Left forelimb (tissue), 1 donor: ENCODE measurements around the gene ADAMTS9.

Source experiments
- DNase-seq: peaks from one replicate; pipeline ENCODE4 v3.0.0-alpha.2; 2018; ENCODE audit warnings: low spot score

ADAMTS9 gene

DNA sequence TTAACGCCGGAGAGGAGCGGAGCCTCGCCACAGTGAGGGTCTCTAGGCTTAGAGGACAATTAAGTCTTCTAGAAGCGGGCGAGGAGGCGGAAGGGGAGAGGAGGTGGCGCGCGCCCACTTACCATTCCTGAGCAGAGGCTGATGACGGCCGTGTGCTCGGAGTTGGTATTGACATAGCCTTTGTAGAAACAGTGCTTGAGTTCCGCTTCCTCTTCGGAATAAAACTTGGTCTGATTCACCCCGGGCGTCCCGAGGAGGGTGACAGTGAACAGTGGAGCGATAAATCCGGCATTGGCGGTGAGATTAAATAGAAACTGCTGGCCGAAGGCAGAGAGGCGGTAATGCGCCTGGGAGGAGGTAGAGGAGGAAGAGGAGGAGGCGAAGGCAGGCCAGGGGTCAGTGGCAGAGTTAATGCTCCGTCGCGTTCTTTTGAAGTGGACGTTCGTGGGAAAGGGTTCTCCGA lies 1.3 kb downstream of the ADAMTS9 start:
- DNase-seq: no peak

DNA sequence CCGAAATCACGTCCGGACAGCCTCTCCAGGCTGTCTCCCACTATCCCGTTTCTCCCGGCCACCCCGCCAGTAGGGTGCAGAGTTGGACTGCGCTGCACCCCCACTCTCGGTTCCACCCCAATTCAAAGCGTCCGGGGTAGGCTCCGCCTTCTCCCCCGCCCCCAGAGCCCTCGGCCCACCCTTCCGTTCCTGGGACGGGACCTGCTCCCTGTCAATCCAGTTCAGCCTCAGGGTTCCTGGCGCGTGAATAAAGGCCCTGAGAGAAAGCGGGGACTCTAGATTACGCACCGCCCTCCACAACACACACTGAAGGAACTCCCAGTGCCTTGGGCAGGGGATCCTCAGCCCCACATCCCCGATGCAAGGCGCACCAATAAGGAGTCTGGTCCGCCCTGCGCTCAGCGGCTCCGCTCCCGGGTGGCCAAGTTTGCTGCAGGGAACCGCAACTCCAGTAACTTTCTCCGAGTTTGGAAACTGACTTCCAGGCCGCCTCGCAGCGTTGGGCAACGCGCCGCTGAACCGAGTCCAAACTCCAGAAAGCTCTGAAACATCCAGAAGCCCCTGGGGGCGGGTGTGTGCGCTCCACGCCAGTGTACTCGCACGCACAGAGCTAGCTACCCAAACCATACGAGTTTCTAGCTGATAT lies 1.9 kb downstream of the ADAMTS9 start:
- peak; percentile 97 for DNase-seq

DNA sequence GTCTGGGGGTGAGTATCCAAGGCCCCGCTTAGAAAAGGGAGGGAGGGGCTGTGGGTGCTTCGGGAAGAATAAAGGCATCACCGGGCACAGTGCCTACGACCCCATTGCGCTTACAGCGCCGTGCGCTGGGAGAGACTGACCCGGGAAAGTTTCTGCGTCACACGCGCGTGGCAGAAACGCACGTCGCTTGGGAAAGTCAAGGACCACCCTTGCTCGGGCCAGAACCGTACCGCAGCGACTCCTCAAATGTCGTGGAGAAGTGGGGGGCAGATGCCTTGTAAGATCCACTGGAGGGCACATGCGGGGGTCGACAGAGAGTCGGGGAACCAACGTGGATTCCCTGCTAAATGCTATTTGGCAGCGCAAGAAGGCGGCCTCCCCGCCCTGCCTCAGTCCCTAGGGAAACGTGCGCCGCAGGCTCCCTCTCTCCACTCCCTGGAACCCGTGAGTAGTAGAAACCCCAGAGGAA lies 2.4 kb downstream of the ADAMTS9 start:
- DNase-seq: no peak

DNA sequence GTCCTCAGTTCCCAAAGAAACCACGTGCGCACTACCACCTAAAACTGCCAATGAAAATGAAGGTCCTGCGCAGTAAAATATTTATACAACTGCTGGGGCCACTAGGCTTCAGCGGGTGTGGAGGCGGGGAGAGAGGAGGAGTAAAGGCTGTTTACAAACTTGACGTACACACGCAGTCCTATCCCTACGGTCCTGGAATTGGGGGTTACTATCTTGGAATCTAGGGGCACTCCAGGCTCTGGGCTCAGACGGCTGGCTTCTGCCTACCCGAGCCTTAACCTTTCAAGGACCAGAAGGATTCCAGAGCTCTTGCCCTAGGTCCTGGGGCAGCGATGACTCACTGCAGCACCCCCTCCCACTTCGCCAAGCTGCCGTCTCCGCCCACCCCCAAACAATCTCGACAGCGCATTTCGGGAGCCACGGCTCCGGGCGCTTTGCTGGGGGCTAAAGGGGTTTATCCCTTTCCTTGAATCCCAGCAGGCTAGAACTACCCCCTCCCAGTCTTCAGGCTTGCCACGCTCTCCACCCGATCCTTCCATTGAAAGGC lies 3.0 kb downstream of the ADAMTS9 start:
- DNase-seq: peak; percentile 76

DNA sequence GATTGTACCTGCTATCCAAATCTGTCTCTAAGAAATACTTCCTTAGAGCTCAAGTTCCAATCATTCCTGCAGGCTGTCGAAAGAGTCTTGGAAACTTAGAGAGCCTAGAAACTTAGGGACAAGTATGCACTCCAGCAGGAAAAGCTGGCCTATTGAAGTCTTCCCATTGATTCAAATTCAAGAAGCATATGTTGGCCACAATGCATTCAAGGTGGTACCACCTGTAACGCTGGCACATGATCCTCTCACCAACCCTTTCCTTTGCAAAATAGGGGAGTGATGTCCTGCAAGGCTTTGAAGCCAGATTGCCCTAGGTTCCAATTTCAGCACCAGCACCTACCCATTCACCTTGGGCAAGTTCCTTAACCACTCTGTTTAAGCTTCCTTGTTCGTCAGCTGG lies 6.0 kb downstream of the ADAMTS9 start:
- no peak for DNase-seq

DNA sequence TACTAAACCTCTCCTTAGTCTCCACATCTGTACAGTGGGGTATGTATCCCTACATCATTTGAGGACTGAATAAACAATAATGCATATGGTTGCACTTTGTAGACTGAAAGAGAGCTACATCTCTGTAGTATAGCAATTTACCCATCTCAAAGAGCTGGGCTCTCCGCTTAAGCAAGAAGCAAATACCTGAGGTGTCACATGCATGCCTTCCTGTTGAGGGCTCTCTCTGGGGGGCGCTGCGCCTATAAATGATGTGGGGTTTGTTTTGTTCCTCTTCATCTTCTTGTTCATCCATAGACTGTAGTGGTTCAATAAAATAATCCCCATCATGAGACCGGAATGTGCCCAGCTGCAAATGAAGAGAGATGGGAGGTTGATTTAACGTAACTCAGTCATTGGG lies 6.8 kb downstream of the ADAMTS9 start:
- no peak for DNase-seq

DNA sequence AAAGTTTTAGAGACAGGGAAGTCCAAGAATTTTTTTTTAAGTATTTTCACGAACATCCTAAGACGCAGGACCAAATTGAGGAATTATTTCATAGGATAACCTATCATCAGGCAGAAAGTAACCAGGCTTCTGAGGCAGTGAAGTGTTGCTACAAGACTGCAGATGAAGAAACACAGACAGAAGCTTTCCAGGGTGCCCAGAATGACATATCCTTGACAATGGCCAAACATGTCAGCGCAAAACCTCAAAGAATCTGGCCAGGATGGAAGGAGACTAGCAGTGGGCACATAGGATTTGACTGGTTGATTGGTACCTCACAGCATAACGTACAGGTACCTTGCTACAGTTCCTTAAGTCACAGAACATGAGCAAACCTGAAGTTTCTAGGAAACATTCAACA lies 7.5 kb downstream of the ADAMTS9 start:
- no peak for DNase-seq

DNA sequence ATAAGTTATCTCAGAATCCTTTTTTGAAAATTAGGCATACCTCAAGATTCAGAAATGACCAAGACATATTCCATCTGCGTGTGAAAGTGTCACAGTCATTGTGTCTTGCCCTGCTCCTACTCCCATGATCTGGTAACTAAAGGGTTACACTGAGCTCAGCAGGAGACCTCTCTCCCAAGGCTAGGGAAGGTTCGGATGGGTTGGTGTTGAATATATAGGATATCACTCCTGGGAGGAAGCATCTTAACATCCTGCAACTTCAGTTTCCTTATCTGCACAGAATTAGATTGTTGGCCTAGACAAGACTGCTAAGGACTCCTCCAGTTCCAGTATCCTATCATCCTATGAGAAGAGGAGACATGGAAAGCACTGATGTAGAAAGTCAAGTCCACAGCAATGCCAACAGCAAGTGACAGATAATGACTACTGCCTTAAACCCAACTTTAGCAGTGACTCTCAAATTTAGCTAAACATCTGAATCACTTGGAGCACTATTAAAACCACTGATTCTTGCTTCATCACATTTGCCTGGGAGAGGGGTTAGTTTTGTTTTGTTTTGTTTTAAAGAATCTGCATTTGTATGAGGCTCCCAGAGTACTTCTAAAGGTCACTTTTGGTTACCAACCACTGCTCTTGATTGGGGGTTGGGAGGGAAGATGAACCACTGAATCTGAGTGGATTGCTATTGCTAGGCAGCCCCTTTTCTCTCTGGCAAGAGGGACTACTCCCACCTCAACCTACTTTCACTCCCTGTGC lies 9.7 kb downstream of the ADAMTS9 start:
- no peak for DNase-seq

DNA sequence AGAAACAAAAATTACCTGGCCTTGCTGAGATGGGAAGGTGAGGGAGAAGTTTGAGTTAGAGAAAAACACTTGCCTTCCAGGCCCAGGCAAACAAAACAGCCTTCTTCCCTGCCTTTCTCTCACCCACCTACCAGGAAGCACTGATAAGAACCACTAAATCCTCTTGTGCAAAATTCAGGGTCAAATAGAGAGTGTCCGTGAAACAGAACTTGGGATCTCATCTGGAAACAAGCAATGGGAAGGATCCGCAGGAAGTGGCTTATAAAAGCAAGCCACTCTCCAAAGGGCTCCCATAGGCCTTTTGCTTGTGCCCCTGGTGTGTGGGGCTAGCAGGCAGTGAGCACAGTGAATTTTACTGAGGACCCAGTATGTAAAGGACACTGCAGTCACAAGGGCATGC lies 11.0 kb downstream of the ADAMTS9 start:
- no peak for DNase-seq

DNA sequence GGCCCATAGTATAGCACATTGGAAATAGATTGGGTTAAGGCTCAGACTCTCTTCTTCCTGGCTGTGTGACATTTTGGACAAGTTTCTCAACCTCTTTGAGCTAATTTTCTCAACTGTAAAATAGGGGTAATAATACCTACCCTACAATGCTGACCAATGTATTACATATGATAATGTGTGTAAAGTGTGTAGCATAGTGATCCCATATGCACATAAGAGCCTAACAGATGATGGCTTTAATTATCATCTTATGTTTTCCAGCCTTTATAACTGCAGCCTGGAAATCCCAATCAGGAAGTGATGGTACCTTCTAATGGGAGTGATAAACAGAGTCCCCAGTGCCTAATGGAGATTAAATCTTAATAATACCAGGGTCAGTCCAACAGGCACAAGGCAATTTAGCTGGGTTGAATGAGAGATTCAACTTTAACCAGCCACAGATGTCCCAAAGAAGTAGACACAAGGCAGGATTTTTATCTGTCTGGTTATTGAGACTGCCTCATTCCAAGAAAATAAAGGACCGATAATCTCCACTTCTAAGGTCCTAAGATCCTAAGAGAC lies 12.0 kb downstream of the ADAMTS9 start:
- DNase-seq: no peak

DNA sequence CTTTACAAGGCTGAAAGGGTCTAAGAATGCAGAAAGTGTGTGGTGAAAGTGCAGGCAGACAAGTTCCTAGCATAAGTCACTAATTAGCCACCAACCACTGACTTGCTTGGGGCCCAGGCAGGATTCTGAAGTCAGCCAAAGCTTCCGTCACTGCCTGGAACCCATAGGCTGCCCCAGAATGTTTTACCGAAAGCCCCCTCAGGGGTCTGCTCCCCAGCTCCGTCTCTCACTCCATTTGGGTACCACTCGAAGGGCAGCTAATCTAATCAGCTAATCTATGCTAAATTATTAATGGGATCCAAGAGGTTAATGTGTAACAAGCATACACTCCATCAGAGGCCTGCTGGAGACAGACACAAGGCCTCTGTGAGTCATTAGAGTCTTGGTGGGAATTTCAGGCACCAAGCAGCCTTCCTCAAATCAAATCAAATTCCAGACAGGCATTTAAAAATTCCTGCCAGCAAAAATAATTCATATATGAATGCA lies 13.2 kb downstream of the ADAMTS9 start:
- DNase-seq: no peak

DNA sequence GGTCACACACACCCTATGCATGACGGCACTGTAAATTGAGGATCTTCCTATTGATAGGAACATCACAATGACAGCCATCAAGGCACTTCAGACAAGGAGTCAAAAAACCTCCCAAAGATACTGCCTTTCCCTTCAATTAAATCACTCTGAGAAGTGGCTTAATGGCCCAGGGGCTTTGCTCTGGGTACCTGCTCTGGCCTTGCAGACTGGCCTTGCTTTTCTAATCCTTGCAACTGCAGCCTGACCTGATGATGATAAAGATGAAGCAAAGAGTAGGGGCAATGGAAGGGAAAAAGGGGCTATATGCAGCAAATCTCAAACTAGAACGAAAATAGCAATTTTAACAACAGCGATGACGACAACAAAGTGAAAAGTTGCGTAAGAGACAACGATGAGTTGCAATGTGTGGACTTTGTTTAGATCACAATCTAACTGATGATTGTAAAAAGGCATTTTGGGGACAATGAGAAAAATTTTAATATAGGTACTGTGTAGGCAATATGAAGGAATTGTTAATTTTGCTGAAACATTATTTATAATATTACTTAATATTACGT lies 14.6 kb downstream of the ADAMTS9 start:
- no peak for DNase-seq

DNA sequence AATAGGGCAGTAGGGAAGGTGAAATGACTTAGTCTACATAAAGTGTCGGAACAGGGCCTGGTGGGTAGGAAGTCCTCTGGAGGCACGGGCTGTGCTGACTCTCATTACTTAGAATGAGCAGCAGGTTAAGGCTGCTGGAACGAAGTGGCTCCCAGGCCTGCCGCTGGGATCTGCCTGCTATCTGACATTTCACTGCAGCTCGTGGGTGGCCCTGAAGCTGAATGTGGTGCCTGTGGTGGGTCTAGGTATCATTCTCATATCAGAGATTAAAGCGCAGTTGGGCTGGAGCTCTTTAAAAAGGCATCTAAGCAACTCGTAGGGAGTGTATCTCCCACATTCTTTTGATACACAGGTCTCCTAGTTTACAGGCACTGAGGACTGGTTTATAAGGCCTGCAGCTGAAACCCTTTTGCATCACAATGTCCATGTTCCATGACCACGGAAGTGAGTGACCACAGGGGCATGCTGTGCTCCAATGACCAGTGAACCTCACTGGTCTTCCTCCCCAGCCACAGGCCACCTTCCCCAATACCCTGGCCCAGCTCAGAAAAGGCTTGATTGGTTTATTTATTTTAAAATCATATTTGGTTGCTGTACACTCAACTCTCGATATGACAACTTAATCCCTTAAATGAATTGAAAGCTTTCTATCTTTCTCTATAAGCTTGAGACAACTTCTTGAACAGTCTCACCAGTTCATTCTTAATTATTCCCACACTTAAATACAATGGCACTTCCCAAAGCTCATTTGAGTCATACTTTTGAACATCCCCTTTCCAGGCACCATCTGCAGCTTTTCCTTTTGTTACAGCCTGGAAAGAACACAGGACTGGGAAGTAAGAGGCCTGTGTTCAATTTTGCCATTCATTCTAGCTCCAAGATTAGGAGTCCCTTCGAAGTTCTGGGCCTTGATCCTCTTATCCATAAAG lies 19.0 kb downstream of the ADAMTS9 start:
- no peak for DNase-seq

DNA sequence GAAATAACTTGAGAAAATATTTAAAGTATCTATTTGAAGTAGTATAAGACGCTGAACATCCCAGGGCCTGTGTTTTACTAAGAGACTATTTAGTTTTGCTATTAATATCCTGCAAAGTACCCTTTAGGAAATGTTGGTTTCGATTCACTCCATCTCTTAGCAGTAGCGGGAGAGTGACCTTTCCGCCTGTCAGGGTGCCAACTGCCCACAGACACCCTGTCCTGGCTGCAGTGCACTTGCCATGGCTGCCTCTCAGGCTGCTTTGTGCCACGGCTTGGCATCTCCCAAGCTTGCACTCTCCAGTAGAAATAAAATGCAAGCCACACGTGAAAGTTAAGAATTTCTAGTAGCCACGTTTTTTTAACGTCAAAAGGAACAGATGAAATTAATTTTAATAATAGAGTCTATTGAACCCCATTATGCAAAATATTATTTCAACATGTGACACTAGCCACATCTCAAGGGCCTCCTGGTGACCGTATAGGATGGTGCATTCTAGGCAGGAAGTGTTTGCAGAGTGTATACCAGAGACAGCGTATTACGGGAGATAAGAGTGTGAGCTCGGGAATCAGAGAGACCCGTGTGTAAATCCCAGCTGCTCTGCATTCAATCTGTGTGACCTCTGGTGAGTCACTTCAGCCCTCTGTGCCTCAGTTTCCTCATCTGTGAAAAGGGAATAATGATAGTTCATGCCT lies 19.8 kb downstream of the ADAMTS9 start:
- no peak for DNase-seq

DNA sequence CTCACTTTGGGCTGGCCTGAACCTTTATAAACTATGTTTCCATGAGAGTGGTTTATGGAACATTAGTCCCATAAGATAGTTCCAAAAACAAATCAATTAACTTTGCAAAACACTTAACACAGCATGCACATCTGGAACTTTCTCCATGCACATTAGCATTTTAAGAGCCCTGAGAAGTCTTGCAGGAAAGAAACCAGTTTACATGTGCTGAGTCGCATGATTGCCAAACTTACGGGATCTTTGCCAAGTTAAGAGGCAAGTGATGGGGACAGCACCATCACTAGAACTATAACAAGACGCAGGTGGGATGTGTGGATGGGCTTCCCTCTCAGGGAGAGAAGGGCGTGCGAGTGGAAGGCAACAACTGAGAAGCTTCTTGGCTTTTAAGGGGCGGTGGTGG lies 20.7 kb downstream of the ADAMTS9 start:
- DNase-seq: no peak

DNA sequence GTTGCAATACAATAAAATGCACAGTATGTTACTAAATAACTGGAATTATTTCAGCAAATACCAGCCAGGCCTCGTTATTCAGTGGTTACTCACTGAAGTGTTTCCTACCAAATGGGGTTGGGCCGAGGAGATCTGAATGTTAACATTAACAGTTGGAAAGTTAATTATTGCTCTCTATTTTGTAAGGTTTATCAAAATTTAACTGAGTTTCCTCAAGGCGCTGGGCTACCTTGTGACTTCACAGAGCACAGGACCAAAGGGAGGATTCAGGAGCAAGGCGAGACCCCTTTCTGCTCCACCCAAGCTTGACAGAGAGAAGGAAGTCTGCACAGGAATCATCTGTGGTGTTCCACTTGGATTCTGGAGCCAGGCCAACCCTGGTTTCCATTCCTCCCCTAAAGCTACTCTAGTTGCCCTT lies 21.6 kb downstream of the ADAMTS9 start:
- DNase-seq: no peak

DNA sequence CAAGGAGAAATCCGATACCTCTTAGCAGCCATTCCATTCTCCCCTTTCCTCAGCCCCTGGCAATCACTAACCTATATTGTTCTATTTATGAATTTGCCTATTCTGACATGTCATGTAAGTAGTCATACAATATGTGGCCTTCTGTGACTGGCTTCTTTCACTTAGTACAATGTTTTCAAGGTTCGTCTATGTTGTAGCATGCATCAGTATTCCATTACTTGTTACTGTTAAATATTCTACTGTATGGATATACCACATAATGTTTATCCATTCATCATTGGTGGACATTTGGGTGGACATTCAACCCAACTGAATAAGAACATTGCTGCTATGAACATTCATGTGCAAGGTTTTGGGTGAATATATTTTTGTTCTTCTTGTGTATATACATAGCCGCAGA lies 23.4 kb downstream of the ADAMTS9 start:
- no peak for DNase-seq

DNA sequence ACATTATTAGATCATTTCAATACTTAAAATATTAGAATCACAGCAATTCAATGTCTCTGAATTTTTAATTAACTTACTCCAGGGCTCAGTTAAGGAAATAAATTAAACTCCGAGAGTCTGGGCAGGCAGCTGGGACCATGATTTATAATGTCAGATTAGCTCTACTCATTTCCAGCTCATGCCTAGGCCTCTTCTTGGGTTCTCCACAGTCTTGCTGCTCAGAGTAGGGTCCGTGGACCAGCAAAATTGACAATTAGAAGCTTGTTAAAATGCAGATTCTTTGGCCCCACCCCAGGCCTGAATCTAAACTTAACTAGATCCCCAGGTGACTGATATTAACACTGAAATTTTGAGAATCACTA lies 28.2 kb downstream of the ADAMTS9 start:
- no peak for DNase-seq

DNA sequence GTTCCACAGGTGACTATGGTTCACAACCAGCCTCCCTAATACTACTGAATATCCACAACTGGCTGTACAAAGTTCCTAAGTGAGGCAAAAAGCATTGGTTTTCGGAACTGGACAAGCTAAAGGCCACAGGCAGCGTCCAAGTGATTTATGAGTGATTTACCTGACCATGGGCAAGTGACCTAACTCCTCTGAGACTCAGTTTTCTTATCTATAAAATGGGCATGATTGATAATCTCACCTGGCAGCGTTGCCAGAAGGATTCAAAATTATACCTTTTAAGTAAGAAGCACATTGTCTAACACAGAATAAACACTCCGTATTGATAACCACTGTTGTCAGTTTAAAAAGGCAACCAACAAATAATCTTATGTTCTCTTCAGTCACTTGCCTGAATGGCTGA lies 29.8 kb downstream of the ADAMTS9 start:
- no peak for DNase-seq

DNA sequence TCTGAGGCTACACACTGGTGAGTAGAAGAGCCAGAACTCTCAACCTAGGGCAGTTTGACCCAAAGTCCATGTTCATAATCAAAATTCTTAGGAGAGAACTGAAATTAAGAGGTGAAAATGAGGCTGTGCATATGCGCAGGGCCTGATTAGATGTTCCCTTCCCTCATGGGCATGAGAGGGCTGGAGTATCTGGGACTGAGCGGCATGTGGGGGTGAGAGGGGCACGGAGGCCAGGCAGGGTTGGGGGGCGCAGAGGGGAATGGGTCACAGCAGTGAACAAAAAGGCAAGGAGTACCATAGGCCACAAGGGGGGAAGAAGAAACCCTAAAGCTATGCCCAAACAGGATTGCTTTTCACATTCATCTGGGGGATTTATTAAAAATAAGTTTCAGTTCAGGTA lies 31.3 kb downstream of the ADAMTS9 start:
- no peak for DNase-seq

DNA sequence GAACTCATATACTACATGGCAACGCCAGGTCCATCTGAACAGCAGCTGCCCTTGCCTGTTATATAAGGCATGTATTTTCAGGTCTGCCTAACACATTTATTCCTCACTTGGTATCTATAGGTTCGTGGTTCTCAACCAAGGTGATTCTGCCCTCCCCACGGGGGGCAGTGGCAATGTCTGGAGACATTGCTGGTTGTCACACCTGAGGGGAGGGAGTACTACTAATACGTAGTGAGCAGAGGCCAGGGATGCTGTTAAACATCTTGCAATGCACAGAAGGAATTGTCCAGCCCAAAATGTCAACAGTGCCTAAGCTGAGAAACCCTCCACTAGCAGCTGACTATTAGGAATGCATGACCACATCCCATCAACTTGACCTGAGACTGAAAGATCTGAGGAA lies 32.6 kb downstream of the ADAMTS9 start:
- no peak for DNase-seq
